Measurements from ENCODE around the gene TBC1D22B.
"Not testable (repeated sequence)": the region's sequence is repeated elsewhere in the genome, so short reads cannot be mapped to it uniquely, and the experiment has no call there.

The TBC1D22B gene

GRCh38 chr6:37319856-37320480, 62.4 kb downstream of the TBC1D22B start:
- no peak for DNase-seq (ENCODE audit: low read depth)
- H3K4me3 ChIP-seq (ENCODE audit: low read depth, low read length): no peak overlapping the region
- no peak for TF ChIP-seq CTCF (IDR thresholded peaks at IDR 0.05; ENCODE audit: control insufficient read depth, extremely low read depth, insufficient read depth)

- no peak for TF ChIP-seq CTCF (IDR thresholded peaks at IDR 0.05; ENCODE audit: control insufficient read depth, extremely low read depth, insufficient read depth)
- DNase-seq (ENCODE audit: low read depth): no peak
- H3K4me3 ChIP-seq (ENCODE audit: low read depth, low read length): no peak overlapping the region
Observed at GRCh38 chr6:37320646-37321045, 63.1 kb downstream of the TBC1D22B start.

GRCh38 chr6:37321101-37321500, 63.5 kb downstream of the TBC1D22B start:
- no peak for DNase-seq (ENCODE audit: low read depth)
- TF ChIP-seq CTCF (IDR thresholded peaks at IDR 0.05; ENCODE audit: control insufficient read depth, extremely low read depth, insufficient read depth): no peak
- no peak overlapping the region for H3K4me3 ChIP-seq (ENCODE audit: low read depth, low read length)

- DNase-seq (ENCODE audit: low read depth): no peak
- H3K4me3 ChIP-seq (ENCODE audit: low read depth, low read length): no peak overlapping the region
- no peak for TF ChIP-seq CTCF (IDR thresholded peaks at IDR 0.05; ENCODE audit: control insufficient read depth, extremely low read depth, insufficient read depth)
Observed at GRCh38 chr6:37321516-37322415, 64.2 kb downstream of the TBC1D22B start.

DNA sequence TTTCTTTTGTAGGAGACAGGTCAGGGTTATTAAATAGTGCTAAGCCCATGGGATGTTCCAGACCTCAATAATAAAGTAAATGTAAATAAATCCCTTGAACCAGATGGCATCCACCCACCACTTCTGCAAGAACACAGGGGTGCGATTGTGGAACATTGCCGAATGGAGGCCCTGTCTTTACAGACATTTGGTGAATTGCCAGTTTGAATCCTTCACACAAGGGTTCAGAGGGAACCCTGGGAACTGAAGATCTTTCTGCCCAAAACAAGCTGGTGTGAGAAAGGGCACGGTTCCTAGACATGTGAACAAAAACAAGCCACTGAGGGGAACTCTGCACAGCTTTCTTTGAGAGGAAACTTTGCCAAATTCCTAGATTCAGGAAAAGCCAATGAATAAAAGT, 66.0 kb downstream of the TBC1D22B start:
- no peak overlapping the region for H3K4me3 ChIP-seq (ENCODE audit: low read depth, low read length)
- DNase-seq (ENCODE audit: low read depth): no peak
- TF ChIP-seq CTCF (IDR thresholded peaks at IDR 0.05; ENCODE audit: control insufficient read depth, extremely low read depth, insufficient read depth): no peak

DNA sequence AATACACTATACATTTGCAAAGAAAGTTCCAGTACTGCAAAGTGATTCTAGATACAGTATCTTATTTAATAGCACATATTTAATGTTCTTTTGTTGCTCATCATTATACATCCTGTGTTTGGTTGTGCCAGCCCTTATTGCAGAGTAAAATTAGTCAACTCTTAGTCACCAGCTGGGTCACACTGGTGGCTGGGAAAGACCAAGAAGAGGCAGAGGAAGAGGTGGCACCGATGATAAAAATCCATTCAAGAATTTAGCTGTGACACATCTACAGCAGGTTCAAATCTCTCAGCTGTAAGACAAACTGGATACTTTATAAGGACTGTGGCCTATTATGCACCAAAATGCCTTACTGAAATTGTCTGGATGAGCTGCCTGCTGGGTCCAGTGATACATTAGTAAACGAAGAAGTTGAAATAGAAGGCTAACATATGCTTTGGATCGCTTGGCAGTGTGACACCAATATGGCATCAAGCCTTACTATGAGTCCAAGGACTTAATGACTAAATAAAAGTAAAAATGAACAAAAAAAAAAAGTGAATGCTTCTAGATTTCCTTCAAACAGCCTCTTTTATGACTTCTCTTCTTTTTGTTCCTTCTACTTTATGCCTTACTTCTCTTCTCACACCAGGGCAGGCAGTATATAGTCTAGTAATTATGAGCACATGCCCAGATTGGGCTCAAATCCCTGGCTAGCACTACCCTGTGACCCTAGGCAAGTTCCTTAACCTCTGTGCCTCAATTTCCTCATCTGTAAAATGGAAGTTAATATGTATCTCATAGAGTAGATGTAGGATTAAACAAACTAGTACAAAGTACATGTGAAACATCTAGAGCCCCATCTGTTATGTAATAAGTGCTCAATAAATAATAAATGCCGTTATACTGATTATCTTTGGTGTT, 66.8 kb downstream of the TBC1D22B start:
- DNase-seq (ENCODE audit: low read depth): no peak
- no peak for TF ChIP-seq CTCF (IDR thresholded peaks at IDR 0.05; ENCODE audit: control insufficient read depth, extremely low read depth, insufficient read depth)
- no peak overlapping the region for H3K4me3 ChIP-seq (ENCODE audit: low read depth, low read length)

DNA sequence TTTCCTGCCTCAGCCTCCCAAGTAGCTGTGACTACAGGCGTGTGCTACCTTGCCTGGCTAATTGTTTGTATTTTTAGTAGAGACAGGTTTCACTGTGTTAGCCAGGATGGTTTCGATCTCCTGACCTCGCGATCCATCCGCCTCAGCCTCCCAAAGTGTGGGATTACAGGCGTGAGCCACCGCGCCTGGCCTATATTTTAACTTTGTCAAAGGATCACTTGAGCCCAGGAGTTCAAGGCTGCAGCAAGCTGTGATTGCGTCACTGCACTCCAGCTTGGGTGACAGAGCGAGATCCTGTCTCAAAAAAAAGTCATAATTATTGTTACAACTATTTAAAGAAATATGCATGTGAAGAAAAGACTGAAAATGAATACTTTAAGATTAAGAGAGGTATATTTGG, 72.8 kb downstream of the TBC1D22B start:
- H3K4me3 ChIP-seq (ENCODE audit: low read depth, low read length); DNase-seq (ENCODE audit: low read depth): not testable (repeated sequence)

All from LNCaP clone FGC (cell line).